Islet of Langerhans (tissue), 1 donor: ENCODE data around the gene CDPF1.

Experiments used
- FAIRE-seq: peaks from one replicate; lab custom pipeline; 2011; peaks lifted over from hg19 to GRCh38; lab: Jason Lieb, UNC

Gene CDPF1

DNA sequence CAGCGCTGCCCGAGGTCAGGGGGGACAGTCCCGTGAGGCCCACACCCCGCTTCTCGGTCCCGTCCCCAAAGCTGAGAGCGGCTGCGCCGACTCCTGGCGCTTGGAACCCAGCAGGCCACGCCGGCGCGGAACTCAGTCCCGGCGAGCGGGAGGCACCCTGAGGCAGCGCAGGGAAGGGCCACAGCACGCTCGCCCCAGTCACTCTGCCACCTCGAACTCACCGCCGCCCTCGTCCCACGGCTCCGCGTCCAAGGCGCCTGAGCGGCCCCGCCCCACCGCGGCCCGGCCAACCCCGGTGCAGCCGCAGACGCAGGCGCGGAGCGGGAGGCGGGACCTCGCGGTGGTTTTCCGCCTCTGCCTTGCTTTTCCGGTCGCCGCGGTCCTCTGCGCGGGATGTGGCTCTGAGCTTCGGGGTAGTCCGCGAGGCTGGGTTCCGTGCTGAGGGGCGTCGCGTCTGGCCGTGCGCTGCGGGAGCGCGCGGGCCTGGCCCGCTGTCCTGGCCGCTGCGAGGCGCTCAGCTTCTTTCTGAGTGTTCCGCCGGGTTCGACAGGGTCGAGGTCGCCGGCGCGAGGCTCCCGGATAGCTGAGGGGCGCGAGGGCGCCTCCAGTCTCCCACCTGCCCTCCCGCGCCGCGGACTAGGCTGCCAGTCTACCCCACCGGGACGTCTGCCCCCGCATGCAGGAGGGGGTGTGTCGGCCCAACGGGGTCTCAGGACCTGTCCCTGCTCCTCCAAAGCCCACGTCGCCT, at the start of gene CDPF1:
TSS of gene CDPF1 (minus strand) at position 259 of the 748 bp plus-strand sequence. CDS start 2,009 bp downstream, outside the sequence.
- no peak for FAIRE-seq

DNA sequence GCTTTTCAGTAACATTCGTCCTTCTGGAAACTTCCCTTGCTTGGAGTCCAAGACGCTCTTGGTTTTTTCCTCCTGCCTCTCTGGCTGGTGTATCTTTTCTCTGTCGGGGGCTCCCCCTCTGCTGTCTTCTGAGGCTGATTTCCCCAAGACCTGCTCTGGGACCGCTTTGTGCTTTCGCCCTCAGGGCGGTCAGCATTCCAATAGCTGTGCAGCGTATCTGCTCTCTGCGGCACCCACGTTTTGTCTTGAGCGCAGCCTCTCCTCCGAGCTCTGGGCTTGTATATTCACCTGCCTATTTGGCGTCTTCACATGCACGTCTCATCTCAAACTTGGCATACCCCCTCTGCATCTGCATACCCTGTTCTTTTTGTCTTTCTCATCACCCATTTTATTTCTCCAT, 49.0 kb upstream of the CDPF1 start:
- no peak for FAIRE-seq

- no peak for FAIRE-seq
Measured at GRCh38 chr22:46297151-46297812, 47.2 kb upstream of the CDPF1 start.

GRCh38 chr22:46296257-46297150, 46.4 kb upstream of the CDPF1 start, which contains the start of gene GTSE1:
Gene GTSE1 (plus strand): TSS chr22:46296870. CDS start chr22:46297401, 531 bp downstream.
- FAIRE-seq: no peak

DNA sequence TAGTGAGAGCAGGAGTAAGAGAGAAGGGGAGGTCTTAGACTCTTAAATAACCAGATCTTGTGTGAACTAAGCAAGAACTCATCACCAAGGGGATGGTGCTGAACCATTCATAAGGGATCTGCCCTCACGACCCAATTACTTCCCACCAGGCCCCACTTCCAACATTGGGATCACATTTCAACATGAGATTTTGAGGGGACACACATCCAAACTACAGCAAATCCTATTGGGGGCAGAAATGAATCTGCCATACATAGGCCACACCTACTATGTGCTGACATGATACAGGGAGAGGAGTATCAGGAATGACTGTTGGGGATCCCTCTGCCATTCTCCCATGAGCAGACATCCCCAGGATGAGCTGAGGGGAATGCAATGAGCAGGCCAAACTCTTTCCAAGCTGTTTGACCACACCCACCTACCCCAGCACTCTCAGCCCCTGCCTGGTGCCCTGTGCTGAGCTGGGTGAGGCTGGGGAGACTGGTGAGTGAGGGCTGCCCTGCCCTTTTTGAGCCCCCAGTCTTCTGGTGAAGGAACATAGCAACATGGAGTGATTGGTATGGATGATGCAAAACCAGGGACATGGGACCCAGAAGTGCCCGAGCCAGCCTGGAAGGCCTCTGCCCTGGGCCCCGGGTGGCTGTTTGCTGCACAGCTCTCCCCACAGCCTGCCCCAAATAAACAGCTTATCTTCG, 45.3 kb upstream of the CDPF1 start:
- no peak for FAIRE-seq

- no peak for FAIRE-seq
Measured at GRCh38 chr22:46294784-46295183, 44.7 kb upstream of the CDPF1 start.

DNA sequence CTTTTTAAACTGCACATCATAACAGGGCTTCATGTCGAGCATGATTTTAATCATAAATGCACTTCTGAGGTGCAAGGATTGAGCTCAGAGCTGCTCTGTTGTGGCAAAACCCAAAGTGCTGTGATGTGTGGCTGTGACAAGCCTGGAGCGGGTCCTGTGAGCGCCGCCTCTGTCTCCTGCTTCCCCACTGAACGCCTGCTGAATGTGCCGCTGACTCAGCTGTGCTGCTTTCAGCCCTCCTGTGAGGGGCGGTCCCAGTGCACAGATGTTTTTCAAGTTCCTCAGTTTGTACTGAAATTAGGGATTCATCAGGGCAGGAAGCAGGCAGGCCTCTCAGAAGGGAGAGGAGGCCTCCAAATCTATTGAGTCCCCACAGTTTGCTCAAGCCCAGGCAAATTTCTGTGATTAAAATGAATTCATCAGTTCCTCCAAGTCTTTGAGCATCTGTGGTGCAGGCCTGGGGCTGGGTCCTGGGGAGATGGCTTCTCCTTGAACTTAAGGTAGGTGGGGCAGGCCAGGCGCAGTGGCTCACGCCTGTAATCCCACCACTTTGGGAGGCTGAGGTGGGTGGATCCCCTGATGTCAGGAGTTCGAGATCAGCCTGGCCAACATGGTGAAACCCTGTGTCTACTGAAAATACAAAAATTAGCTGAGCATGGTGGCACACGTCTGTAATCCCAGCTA, 43.6 kb upstream of the CDPF1 start:
- no peak for FAIRE-seq

GRCh38 chr22:46292732-46293131, 42.6 kb upstream of the CDPF1 start:
- no peak for FAIRE-seq

- no peak for FAIRE-seq
Measured at GRCh38 chr22:46292173-46292572, 42.1 kb upstream of the CDPF1 start.

- no peak for FAIRE-seq
Measured at GRCh38 chr22:46290843-46291785, 41.0 kb upstream of the CDPF1 start.

GRCh38 chr22:46290121-46290842, 40.2 kb upstream of the CDPF1 start:
- FAIRE-seq: no peak

DNA sequence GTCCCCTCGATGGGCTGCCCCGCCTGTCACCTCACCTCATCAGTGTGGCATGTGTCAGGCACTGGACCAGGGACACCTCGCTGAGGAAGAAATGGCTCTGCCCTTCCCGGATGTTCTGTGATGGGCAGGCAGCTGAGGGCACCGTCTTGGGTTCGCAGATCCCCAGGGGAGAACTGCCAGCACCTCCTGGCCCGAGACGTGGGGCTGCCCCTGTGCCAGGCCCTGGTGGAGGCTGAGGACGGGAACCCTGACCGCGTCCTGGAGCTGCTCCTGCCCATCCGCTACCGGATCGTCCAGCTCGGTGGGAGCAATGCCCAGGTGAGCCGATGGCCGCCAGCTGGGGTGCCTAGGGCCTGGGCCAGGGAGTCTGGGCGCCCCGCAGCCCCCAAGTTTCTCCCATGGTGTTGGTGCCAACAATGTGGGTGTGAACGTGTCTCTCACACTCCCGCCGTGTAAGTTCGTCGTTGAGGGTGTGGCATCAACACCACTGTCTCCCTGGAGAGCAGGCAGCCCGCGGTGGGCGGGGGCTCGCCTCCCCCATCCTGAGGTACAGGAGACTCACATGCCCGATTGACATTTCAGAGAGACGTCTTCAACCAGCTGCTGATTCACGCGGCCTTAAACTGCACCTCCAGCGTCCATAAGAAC, 39.3 kb upstream of the CDPF1 start:
- no peak for FAIRE-seq

GRCh38 chr22:46288846-46289243, 38.8 kb upstream of the CDPF1 start:
- no peak for FAIRE-seq

DNA sequence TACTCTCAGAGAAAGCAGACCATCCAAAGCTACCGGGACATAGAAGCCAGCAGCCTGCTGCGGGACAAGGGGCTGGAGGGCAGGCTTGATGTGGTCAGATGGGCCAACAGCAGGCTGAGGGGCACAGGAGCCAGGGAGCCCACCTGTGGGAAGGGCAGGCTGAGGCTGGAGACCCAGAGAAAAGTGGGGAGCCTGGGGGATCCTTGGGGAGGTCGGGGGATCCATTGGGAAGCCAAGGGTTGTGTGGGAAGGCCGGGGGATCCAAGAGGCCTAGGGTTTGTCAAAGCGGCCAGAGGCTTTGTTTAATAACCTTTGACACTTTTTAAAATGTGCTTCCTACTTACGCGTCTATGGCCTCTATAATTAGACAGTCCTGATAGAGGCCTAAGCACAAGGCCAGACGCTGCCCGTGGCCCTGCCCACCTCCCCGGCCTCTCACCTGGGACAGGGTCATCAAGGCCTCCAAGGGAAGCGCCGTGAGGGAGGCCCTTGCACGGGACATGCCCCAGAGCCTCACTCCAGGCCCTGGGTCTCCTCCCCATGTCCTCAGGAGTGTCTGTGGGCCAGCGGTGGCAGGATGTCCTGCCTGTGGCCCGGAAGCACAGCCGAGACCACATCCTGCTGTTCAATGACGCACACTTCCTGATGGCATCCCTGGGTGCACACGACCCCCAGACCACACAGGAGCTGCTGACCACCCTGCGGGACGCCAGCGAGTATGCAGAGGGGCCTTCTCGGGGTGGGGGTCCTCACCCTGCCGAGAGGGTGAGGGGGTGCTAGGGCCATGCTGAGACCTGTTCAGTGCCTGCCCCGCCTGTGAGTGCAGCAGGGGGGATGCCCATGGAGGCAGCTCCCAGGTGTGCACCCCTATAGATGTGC, 38.0 kb upstream of the CDPF1 start:
- no peak for FAIRE-seq

GRCh38 chr22:46286941-46287872, 37.1 kb upstream of the CDPF1 start:
- no peak for FAIRE-seq

- FAIRE-seq: no peak
Measured at GRCh38 chr22:46286006-46286405, 35.9 kb upstream of the CDPF1 start.
